Thymus (tissue), 11 donors: Measurements from ENCODE around the gene KCNQ1. TPM values are rescaled to one million over a fixed set of nuclear protein-coding genes. Genes with fewer than 3 reads are reported as not detected.
A peak's percentile ranks its signal among the peaks of the same experiment; 100 is the strongest.

Source experiments
- DNase-seq, 9 donors: peaks; one replicate each; pipeline ENCODE4 v3.0.0-alpha.2; 2013; ENCODE audit warnings: low spot score in 9 of 9, low read depth in 6 of 9, missing footprints in 1 of 9
- H3K27ac ChIP-seq, 2 donors: one replicate each; pipeline ENCODE4 v1.5.1; 2013; ENCODE audit warnings: control low read depth in 1 of 2, low read depth in 1 of 2, low read length in 1 of 2, mild to moderate bottlenecking in 1 of 2, moderate library complexity in 1 of 2
- H3K27me3 ChIP-seq, 2 donors: one replicate each; pipeline ENCODE4 v1.5.1; 2013; ENCODE audit warnings: low read length in 1 of 2; ENCODE audit not compliant: control insufficient read depth in 2 of 2, insufficient read depth in 1 of 2
- H3K36me3 ChIP-seq, 2 donors: one replicate each; pipeline ENCODE4 v1.5.1; 2013; ENCODE audit warnings: low read length in 1 of 2, mild to moderate bottlenecking in 1 of 2, moderate library complexity in 1 of 2; ENCODE audit not compliant: control insufficient read depth in 2 of 2, insufficient read depth in 2 of 2
- H3K4me1 ChIP-seq, 2 donors: one replicate each; pipeline ENCODE4 v1.5.1; 2013; ENCODE audit warnings: low read length in 2 of 2; ENCODE audit not compliant: control insufficient read depth in 2 of 2, insufficient read depth in 2 of 2
- H3K4me3 ChIP-seq, 2 donors: one replicate each; pipeline ENCODE4 v1.5.1; 2013; ENCODE audit warnings: low read length in 2 of 2, control low read depth in 1 of 2, mild to moderate bottlenecking in 1 of 2
- H3K9me3 ChIP-seq, 2 donors: one replicate each; pipeline ENCODE4 v1.5.1; 2013; ENCODE audit warnings: low read length in 1 of 2, mild to moderate bottlenecking in 1 of 2; ENCODE audit not compliant: control insufficient read depth in 2 of 2, insufficient read depth in 1 of 2
- WGBS: extraction: QIAGEN DNeasy Blood & Tissue Kit; methylation state at CpG from one replicate; pipeline ENCODE4 v1.1.7; 2013; 5-methylcytosine and 5-hydroxymethylcytosine counted together
- polyA plus RNA-seq: library from polyadenylated mRNA; stranded (reverse); fragments of 200-250 nt; gene quantifications from one replicate; pipeline ENCODE4 v1.2.3, GENCODE V29; 2013
- total RNA-seq: library from RNA; stranded (reverse); fragments of 120-200 nt; gene quantifications from one replicate; pipeline ENCODE4 v1.2.4, GENCODE V29; 2013
- donor health status: healthy.

The KCNQ1 gene
- total and polyA plus RNA-seq, 2 donors: 0.94 to 3.7 TPM

GRCh38 chr11:2778630-2779498 is 334.1 kb downstream of the KCNQ1 start:
- peaks cover 10 to 40% of the 10 kb centered on the region in 2 donors for H3K27me3 ChIP-seq

GRCh38 chr11:2779499-2779980 is 334.7 kb downstream of the KCNQ1 start:
- 95% methylated on average over 11 of the region's 11 CpGs for WGBS
- Histone ChIP-seq H3K27ac (no peak overlapping the region), H3K36me3 (no peaks in the 10 kb centered on the region), H3K27me3 (peaks cover 10 to 36% of the 10 kb centered on the region in 2 donors), H3K9me3 (no peaks in the 10 kb centered on the region), H3K4me3 (no peak overlapping the region), H3K4me1 (peaks cover 20 to 53% of the 10 kb centered on the region in 2 donors)
- DNase-seq: no peak

More at GRCh38 chr11:2778630-2779498, 334.1 kb downstream of the KCNQ1 start:
- H3K9me3 ChIP-seq: no peaks in the 10 kb centered on the region
- peaks cover 20 to 54% of the 10 kb centered on the region in 2 donors for H3K4me1 ChIP-seq
- H3K36me3 ChIP-seq: no peaks in the 10 kb centered on the region
- no peak overlapping the region for H3K27ac ChIP-seq
- H3K4me3 ChIP-seq: no peak overlapping the region
- DNase-seq: peak in 2 of 9 donors; percentile 13 to 33
- 26% methylated on average over 28 of the region's 28 CpGs for WGBS

- WGBS: 49% methylated on average over 23 of the region's 23 CpGs
- Histone ChIP-seq H3K27ac (no peak overlapping the region), H3K9me3 (no peaks in the 10 kb centered on the region), H3K27me3 (peaks cover 10 to 36% of the 10 kb centered on the region in 2 donors), H3K4me3 (no peak overlapping the region), H3K4me1 (peaks cover 16 to 46% of the 10 kb centered on the region in 2 donors), H3K36me3 (no peaks in the 10 kb centered on the region)
- DNase-seq: no peak
Observed at GRCh38 chr11:2779981-2780849, 335.4 kb downstream of the KCNQ1 start.

- no peaks in the 10 kb centered on the region for H3K36me3 ChIP-seq
- H3K27ac ChIP-seq: no peak overlapping the region
- peaks cover 11 to 39% of the 10 kb centered on the region in 2 donors for H3K4me1 ChIP-seq
- no peaks in the 10 kb centered on the region for H3K9me3 ChIP-seq
- 68% methylated on average over 9 of the region's 9 CpGs for WGBS
- H3K27me3 ChIP-seq: peaks cover 10 to 36% of the 10 kb centered on the region in 2 donors
- no peak overlapping the region for H3K4me3 ChIP-seq
- DNase-seq: no peak
Observed at GRCh38 chr11:2780850-2781407, 336.1 kb downstream of the KCNQ1 start.

- Histone ChIP-seq H3K36me3 (no peaks in the 10 kb centered on the region), H3K4me1 (peaks cover 10 to 36% of the 10 kb centered on the region in 2 donors), H3K4me3 (no peak overlapping the region), H3K9me3 (no peaks in the 10 kb centered on the region), H3K27me3 (peaks cover 10 to 36% of the 10 kb centered on the region in 2 donors), H3K27ac (no peak overlapping the region)
- 74% methylated on average over 19 of the region's 19 CpGs for WGBS
- DNase-seq: no peak
Observed at GRCh38 chr11:2781408-2782274, 336.8 kb downstream of the KCNQ1 start.

GRCh38 chr11:2782769-2783168 is 338.0 kb downstream of the KCNQ1 start:
- DNase-seq: no peak
- WGBS: 89% methylated on average over 2 of the region's 2 CpGs
- Histone ChIP-seq H3K27ac (no peak overlapping the region), H3K27me3 (peaks cover 10 to 34% of the 10 kb centered on the region in 2 donors), H3K4me3 (no peak overlapping the region), H3K9me3 (no peaks in the 10 kb centered on the region), H3K36me3 (no peaks in the 10 kb centered on the region), H3K4me1 (peaks cover 10 to 33% of the 10 kb centered on the region in 2 donors)

GRCh38 chr11:2783536-2784082 is 338.8 kb downstream of the KCNQ1 start:
- peaks cover 7 to 32% of the 10 kb centered on the region in 2 donors for H3K27me3 ChIP-seq
- no peaks in the 10 kb centered on the region for H3K36me3 ChIP-seq
- H3K9me3 ChIP-seq: no peaks in the 10 kb centered on the region
- no peak overlapping the region for H3K27ac ChIP-seq
- no peak overlapping the region for H3K4me3 ChIP-seq
- DNase-seq: no peak
- H3K4me1 ChIP-seq: peaks cover 4 to 27% of the 10 kb centered on the region in 2 donors

- DNase-seq: no peak
- Histone ChIP-seq H3K9me3 (peaks cover 0 to 8% of the 10 kb centered on the region in 2 donors), H3K27ac (no peak overlapping the region), H3K27me3 (peaks cover 7 to 43% of the 10 kb centered on the region in 2 donors), H3K36me3 (no peaks in the 10 kb centered on the region), H3K4me3 (no peak overlapping the region), H3K4me1 (peaks cover 0 to 15% of the 10 kb centered on the region in 2 donors)
- WGBS: 99% methylated on average over 10 of the region's 10 CpGs
Observed at GRCh38 chr11:2787816-2788167, 343.0 kb downstream of the KCNQ1 start.
